Activated naive CD4-positive, alpha-beta T cell treated with anti-CD3 and anti-CD28 coated beads, Interleukin-2, amount 50 U/mL, for 72 hours (primary cell): ENCODE results near the gene PGAM5. TPM values are rescaled to one million over a fixed set of nuclear protein-coding genes. Genes with fewer than 3 reads are reported as not detected.
A peak's percentile ranks its signal among the peaks of the same experiment; 100 is the strongest.

Experiments used
- ATAC-seq, 2 donors: fragments of 150-1000 bp; cut with Tn5 transposase; 2 replicates each; pipeline ENCODE4 v1.10.0; 2021; ENCODE audit warnings: mild to moderate bottlenecking in 2 of 2, moderate library complexity in 2 of 2
- DNase-seq, 2 donors: peaks; one replicate each; pipeline ENCODE4 v3.0.0; 2021 to 2022; ENCODE audit warnings: low spot score in 2 of 2
- H3K27ac Mint-ChIP-seq, 2 donors: one replicate each; pipeline ENCODE4 v1.8.0; 2022; ENCODE audit warnings: mild to moderate bottlenecking in 2 of 2, mixed read lengths in 2 of 2
- H3K36me3 Mint-ChIP-seq, 2 donors: one replicate each; pipeline ENCODE4 v1.8.0; 2022; ENCODE audit warnings: mixed read lengths in 2 of 2
- H3K9me3 Mint-ChIP-seq, 2 donors: one replicate each; pipeline ENCODE4 v1.8.0; 2022; ENCODE audit warnings: mixed read lengths in 2 of 2
- total RNA-seq, 2 donors: library from RNA; stranded (reverse); gene quantifications; one replicate each; pipeline ENCODE4 v1.2.3, GENCODE V29; 2022

Gene PGAM5
- total RNA-seq, 2 donors from 2014 or later, result 60.0 to 65.9 TPM

DNA sequence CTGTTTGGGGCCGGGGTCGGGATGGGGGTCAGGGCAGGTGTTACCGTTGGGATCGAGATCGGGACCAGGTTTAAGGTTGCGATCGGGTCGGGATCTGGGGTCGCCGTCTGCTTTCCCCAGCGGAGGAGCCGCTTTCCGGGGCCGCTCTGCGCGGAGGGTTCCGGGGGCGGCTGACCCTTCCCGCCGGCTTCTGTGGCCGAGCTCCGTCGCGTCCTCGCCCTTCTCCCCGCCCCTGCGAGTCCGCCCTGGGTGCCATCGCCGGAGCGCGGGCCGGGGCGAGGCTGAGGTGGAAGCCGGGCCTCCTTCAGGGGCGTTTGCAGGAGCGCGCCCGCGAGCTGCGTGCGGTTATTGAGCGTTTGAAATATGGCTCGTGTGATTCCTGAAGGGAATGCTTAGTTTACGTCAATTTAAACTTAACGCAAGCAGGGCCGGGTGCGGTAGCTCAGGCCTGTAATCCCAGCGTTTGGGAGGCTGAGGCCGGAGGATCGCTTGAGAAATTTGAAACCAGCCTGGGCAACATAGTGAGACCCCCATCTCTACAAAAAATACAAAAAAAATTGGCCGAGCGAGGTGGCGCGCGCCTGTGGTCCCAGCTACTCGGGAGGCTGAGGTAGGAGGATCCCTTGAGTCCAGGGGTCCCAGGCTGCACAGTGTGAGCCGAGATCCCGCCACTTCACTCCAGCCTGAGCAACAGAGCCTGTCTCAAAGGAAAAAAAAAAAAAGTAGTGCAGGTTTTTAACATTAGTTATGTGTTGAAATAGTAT lies 620 bp downstream of the PGAM5 start:
- Mint-ChIP-seq H3K36me3 (peaks cover 13 to 34% of the 10 kb centered on the region in 2 donors), H3K27ac (peak overlapping the region in 1 of 2 donors; percentile 73), H3K9me3 (peaks cover 5 to 11% of the 10 kb centered on the region in 2 donors)
- DNase-seq (peak; percentile 41 to 64), ATAC-seq (peak; percentile 10 to 32)

DNA sequence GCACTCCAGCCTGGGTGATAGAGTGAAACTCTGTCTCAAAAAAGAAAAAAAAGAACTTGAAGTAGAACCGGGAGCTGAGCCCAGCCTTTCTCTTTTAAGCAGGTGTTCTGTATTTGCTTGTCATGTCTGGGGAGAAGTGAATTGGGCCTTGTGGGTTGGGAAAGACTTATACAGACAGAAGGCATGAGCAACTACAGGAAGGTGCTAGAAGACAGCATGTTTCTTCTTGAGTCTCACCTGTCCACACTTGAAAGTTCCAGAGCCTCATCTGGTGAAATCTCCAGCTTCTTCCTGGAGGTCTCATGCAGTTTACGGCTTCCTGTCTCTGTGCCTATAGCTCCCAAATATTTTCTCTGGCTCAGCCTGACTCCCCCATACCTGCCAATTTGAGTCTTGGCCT lies 2.5 kb downstream of the PGAM5 start:
- H3K36me3 Mint-ChIP-seq, result peaks cover 7 to 22% of the 10 kb centered on the region in 2 donors
- H3K9me3 Mint-ChIP-seq, result peaks cover 0 to 5% of the 10 kb centered on the region in 2 donors
- DNase-seq (no peak), ATAC-seq (no peak)
- peak overlapping the region; percentile 16 to 84 for H3K27ac Mint-ChIP-seq

DNA sequence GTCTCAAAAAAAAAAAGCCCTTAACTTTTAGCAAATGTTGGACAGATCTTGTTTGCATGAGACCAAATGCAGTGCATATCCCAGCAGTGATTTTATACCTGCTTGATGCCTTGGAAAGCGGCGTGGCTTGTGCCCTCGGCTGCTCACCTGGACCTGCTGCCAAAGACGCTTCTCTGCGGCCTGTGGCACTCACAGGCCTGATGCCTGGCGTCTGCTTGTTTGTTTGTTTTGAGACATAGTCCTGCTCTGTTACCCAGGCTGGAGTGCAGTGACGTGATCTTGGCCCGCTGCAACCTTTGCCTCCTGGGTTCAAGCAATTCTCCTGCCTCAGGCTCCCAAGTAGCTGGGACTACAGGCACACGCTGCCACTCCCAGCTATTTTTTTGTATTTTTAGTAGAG lies 5.2 kb downstream of the PGAM5 start:
- Mint-ChIP-seq H3K9me3 (no peaks in the 10 kb centered on the region), H3K27ac (no peak overlapping the region), H3K36me3 (peaks cover 4 to 19% of the 10 kb centered on the region in 2 donors)
- no peak for ATAC-seq
- no peak for DNase-seq

DNA sequence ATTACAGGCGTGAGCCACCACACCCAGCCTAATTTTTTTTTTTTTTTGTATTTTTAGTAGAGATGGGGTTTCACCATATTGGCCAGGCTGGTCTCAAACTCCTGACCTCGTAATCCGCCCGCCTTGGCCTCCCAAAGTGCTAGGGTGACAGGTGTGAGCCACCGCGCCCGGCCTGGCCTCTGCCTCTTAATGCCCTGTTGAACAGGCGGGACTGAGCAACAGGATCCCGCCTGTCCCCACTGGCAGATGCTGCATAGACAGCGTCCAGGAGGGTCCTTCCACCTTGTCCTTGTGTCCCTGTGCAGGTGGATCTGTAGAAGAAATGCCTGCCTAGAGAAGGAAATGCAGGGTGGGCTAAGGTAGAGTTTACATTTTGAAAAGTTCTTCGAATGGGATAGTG lies 5.7 kb downstream of the PGAM5 start:
- peaks cover 4 to 19% of the 10 kb centered on the region in 2 donors for H3K36me3 Mint-ChIP-seq
- H3K9me3 Mint-ChIP-seq, result no peaks in the 10 kb centered on the region
- no peak for ATAC-seq
- no peak overlapping the region for H3K27ac Mint-ChIP-seq
- DNase-seq, result no peak

DNA sequence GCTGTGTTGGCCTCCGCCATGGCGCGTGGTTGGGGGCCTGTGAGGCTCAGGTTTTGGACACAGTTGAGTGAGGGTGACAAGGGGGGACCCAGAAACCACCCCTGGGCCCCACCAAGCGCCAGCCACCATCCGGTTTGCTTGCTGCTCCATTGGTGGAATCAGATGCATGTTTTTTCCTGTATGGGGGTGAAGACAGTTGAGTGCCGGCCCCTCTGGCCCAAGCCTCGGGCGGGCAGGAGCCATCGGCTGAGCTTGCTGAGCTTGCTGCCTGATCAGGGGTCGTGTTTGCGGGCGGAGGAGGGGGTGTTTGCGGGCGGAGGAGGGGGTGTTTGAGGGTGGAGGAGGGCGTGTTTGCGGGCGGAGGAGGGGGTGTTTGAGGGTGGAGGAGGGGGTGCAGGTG lies 6.4 kb downstream of the PGAM5 start:
- Mint-ChIP-seq H3K36me3 (peaks cover 4 to 19% of the 10 kb centered on the region in 2 donors), H3K27ac (no peak overlapping the region), H3K9me3 (no peaks in the 10 kb centered on the region)
- no peak for DNase-seq
- no peak for ATAC-seq

DNA sequence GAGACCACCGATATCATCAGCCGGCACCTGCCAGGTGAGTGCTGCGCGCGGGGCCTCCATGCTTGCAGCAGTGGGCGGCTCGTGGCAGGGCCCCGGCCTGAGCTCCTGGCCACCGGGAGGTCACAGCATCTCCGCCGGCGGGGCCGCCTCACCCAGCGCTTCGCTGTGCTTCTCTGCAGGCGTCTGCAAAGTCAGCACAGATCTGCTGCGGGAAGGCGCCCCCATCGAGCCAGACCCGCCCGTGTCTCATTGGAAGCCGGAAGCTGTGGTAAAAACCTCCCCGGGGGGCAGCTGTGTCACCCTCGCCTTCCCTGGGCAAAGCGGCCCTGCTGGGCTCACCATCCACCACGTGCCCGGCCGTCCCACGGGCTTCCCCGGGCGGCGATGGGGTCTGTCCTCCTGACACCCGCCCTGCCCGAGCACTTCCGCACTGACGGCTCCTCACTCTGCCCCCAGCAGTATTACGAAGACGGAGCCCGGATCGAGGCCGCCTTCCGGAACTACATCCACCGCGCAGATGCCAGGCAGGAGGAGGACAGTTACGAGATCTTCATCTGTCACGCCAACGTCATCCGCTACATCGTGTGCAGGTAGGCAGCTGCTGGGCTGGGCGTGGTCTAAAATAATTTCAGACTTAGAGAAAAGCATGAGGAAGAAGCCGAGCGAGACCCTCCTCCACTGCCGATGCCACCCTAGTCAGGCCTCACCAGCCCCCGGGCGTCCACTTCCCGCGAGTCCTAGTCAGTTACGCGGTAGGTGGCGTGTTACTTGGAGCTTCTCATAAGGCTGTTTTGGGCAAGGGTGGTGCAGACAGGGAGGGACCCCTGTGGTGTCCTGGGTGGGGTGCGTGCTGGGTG lies 7.1 kb downstream of the PGAM5 start:
- DNase-seq, result no peak
- H3K36me3 Mint-ChIP-seq, result peaks cover 4 to 19% of the 10 kb centered on the region in 2 donors
- peak in 1 of 2 donors; percentile 12 for ATAC-seq
- no peaks in the 10 kb centered on the region for H3K9me3 Mint-ChIP-seq
- peak overlapping the region in 1 of 2 donors; percentile 77 for H3K27ac Mint-ChIP-seq

DNA sequence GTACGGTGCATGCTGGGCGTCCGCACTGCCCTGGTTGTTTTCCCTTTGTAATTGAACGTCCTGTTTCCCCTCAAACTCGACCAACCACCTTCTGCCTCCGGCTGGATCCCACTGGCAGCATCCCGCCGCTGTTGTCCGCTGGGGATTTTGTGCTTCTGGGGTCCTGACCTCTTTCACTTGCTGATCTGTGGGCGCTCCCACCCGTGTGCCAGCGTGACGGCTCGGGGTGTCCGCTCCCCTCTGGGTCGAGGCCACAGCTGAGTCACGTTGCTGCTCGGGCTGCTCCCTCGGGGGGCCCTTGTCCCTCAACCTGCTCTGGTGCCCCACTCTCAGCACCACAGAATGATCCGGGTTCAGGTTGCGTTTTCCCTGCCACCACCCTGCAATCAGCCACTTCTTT lies 8.0 kb downstream of the PGAM5 start:
- Mint-ChIP-seq H3K36me3 (peaks cover 10 to 19% of the 10 kb centered on the region in 2 donors), H3K27ac (peak overlapping the region in 1 of 2 donors; percentile 92), H3K9me3 (no peaks in the 10 kb centered on the region)
- DNase-seq (no peak), ATAC-seq (no peak)

DNA sequence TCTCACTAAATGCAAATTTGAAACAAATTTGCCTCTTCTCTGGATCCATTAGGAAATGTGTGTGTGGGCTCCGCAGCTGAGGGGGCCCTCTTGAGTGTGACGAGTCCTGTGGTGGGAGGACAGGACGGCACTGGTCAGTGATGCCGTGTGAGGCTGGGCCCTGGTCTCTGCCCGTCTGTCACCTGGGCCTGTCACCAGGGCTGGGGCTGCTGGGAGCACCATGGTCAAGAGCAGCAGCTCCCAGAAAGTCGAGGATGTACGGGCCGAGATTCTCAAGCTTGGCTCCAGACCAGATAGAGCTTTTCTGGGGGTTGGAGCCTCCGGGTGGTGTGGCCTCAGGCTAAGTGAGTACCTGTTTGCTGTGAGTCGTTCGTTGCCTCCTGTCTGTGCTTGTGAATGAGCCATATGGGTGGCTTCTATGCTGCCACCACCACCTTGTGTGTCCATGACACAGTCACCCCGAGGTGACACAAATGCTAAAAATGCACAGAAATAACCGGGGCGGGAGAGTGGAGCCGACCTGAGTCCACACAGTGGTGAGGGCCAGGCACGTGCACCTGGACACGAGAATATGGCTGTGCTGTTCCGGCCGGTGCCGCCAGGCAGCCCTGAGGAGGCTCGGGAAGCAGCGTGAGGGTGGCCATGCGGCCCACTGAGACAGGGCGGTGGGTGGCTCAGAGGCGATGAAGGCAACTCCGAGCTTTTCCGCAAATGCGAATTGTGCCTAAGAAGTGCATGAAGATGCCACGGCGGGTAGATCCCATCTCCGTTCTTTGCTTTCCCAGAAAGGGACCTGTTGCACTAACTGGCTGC lies 8.7 kb downstream of the PGAM5 start:
- Mint-ChIP-seq H3K9me3 (no peaks in the 10 kb centered on the region), H3K36me3 (peaks cover 10 to 17% of the 10 kb centered on the region in 2 donors), H3K27ac (peak overlapping the region in 1 of 2 donors; percentile 92)
- no peak for DNase-seq
- peak in 1 of 2 donors; percentile 6 for ATAC-seq

DNA sequence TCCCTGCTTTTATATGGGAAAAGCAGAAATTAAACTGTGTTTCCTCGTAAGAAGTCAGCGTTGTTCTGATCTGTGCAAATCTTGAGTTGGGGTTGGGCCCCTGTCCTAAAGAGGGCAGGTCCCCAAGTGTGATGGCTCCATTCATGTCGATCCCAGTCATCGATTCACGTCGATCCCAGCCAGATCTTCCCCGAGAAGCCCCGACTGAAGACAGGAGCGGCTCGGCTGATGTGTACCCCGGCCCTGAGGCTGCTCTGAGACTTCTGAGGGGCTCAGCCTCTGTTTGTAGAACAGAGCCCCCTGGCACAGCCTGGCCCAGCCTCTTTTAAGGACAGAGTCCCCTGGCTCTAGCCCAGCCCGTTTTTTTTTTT lies 9.3 kb downstream of the PGAM5 start:
- no peak overlapping the region for H3K27ac Mint-ChIP-seq
- peaks cover 10 to 17% of the 10 kb centered on the region in 2 donors for H3K36me3 Mint-ChIP-seq
- no peak for ATAC-seq
- H3K9me3 Mint-ChIP-seq, result no peaks in the 10 kb centered on the region
- DNase-seq, result no peak

DNA sequence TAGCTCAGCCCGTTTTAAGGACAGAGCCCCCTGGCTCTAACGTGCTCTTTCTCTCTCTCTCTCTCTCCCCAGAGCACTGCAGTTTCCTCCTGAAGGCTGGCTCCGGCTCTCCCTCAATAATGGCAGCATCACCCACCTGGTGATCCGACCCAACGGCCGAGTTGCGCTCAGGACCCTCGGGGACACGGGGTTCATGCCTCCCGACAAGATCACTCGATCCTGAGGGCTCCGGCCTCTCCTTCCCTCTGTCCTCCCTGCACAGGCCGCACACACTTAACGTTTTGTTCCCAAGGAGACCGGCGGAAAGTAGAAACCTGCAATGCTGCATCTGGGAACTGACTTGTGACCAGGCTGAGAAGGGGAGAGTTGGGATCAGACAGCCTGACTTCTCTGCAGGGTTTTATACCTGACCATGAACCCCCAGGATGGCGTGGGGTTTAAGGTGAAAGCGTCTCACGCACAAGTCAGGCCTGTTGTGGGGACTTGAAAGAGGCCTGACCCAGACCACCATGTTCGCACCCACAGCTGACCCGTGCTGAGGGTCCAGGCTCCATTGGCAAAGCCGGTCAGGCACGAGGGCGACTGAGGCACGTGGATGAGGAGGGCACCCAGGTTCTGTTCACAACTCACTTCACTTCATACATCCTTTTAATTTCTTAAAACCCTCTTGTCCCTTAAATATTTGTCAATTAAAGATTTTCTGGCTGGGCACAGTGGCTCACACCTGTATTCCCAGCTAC lies 10.1 kb downstream of the PGAM5 start:
- DNase-seq (no peak), ATAC-seq (no peak)
- Mint-ChIP-seq H3K36me3 (peaks cover 11 to 17% of the 10 kb centered on the region in 2 donors), H3K9me3 (no peaks in the 10 kb centered on the region), H3K27ac (peak overlapping the region; percentile 53 to 82)

DNA sequence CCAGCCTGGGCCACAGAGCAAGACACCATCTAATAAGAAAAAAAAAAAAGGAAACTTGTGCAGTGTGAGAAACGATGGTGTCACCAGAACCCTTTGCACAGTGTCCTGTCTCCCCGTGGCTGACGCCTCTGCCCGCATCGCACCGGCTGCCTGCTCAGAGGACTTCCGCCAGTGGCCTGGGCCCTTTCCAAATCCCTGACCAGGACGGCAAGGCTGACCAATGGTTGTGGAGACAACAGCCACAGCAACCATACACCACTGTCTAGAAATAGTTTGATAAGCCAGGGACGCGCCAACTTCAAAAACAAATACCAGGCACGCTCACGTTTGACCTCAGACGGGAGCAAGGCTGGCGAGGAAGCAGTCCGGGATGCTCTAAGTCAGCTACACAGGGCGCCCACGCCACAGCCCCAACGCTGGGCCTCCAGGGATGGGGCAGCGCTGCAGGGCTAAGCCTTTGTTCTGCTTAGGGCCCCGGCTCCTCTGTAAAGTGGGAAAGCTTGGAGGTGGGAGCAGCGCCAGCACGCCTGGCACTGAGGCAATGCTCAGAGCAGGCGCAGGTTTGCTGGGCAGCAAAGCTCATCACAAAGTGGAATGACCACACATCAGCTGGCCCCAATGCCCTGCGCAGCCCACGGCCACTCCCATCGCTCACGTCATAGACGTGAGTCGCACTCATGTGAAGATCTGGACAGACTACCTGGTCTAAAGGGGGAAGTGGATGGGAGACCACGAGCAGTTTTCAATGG lies 12.5 kb downstream of the PGAM5 start:
- DNase-seq (no peak), ATAC-seq (no peak)
- peaks cover 14 to 17% of the 10 kb centered on the region in 2 donors for H3K36me3 Mint-ChIP-seq

DNA sequence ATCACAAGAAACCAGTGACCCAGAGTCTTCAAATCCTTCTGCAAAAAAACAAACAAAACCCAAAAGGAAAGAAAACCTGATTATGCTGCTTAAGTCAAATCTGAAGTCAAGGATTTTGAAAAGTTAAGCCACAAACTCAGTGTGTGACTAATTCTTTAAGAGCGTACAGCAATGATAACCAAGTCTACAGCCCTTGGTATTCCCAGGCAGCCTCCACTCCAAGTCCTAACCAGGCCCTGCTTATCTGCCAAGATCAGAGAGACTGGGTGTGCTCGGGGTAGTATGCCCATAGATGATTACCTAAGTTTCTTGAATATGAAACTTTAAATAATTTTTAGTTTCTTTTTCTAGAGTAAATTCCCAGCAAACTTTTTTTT lies 13.1 kb downstream of the PGAM5 start:
- ATAC-seq (no peak), DNase-seq (no peak)
- no peaks in the 10 kb centered on the region for H3K9me3 Mint-ChIP-seq
- peak overlapping the region; percentile 46 to 65 for H3K27ac Mint-ChIP-seq
- H3K36me3 Mint-ChIP-seq, result peaks cover 14 to 19% of the 10 kb centered on the region in 2 donors

More for the DNA sequence above, 12.5 kb downstream of the PGAM5 start:
- Mint-ChIP-seq H3K9me3 (no peaks in the 10 kb centered on the region), H3K27ac (peak overlapping the region; percentile 9 to 65)

DNA sequence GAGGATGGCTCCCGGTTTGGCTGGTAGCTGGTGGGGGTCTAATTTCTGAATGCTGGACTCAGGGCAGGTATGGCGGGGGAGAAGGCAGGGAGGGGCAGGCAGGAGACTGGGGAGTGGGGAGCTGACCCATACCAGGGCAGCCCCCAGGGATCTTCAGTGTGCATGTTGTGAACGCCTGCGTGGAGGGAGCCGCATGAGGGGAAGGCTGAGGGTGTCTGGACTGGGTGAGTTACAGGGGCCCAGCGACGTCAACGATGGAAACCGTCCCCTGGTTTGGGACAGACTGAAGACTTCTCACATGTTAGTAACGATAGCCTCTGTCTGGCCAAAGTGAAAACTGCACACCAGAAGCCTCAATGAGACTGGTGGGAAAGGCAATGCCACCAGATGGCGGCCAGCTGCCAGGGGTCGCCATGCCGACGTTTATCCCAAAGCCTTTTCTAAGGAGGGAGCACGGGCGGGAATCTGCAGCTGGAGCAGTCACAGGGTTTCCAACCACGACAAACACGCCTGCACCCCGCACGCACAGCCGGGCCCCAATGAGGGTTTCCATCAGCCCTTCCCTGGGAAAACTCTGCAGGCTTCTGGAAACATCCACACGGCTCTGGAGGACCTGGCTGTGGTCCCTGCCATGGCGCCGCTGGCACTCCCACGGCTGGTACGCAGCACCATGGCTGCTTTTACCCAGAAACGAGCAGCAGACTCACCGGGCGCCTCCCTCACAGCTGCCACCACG lies 14.0 kb downstream of the PGAM5 start:
- no peak for DNase-seq
- H3K27ac Mint-ChIP-seq, result peak overlapping the region; percentile 46 to 72
- ATAC-seq, result no peak
- H3K36me3 Mint-ChIP-seq, result peaks cover 15 to 19% of the 10 kb centered on the region in 2 donors
- peaks cover 0 to 2% of the 10 kb centered on the region in 2 donors for H3K9me3 Mint-ChIP-seq

DNA sequence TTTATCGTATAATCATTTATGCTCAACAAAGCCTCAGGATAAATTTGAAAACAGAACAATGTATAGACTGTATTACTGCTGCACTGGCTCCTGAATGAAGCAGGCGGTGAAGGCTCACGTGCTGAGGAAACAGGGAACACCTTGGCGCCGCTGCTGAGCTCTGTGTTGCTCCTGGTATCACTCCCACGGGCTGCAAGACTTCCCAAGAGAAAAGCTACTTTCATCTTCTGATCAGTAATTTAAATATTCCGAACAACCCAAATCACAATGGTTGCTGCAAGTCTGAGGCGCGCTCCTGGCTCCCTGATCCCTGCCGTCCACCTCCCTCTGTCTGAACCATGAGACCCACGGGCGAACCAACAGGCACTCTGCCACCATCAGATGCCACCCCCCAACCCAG lies 15.7 kb downstream of the PGAM5 start:
- DNase-seq, result no peak
- Mint-ChIP-seq H3K27ac (peak overlapping the region; percentile 60 to 70), H3K36me3 (peaks cover 17 to 24% of the 10 kb centered on the region in 2 donors), H3K9me3 (peaks cover 0 to 4% of the 10 kb centered on the region in 2 donors)
- no peak for ATAC-seq
